GM18519 (cell line): ENCODE results near the gene SEPSECS.
"Not testable (repeated sequence)": the region's sequence is repeated elsewhere in the genome, so short reads cannot be mapped to it uniquely, and the experiment has no call there.

ENCODE experiments used
- ATAC-seq: cut with Tn5 transposase; IDR thresholded peaks from one replicate; pipeline ENCODE4 v1.9.1; 2021; ENCODE audit warnings: mild to moderate bottlenecking, moderate library complexity; ENCODE audit not compliant: unreplicated experiment, low FRiP score

Gene SEPSECS

DNA sequence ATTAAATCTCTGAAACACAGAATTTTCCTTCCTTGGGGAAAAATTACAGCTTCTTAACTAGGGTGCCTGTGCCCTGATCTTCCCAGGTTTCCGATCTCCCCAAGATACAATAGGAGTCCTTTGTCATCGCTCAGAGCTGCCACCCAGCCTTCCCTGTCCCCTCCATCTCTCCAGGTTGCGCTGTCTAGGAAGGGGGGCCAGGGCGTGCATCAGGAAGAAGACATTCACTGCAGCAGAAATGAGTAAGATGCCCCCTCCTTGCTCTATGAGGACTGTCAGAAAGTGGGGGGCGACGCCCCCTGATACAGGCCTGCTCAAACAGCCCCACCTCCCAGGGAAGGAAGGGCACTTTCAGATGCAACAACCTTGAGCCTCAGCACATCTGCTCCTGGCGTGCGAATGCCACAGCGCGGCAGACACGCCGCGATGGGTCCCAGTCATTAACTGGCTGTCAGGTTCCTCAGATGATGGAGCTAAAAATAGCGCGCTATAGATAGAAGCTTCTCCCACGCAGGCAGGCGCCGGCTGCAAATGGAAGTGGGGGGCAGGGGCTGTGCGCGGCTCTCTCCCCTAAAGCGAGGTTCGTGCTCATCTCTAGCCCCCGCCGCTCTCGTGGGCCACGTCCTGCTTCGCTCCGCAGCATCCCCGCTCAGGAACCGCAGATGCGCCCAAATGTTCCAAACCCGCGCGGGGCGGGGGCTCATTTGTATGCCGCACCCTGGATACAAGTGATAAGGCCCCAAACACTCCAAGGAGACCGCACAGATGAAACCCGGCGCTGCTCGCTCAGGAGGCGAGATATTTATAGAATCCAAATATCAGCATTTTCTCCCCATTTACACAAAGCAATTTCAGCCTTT lies 71.9 kb downstream of the SEPSECS start:
- ATAC-seq = peak; percentile 41

DNA sequence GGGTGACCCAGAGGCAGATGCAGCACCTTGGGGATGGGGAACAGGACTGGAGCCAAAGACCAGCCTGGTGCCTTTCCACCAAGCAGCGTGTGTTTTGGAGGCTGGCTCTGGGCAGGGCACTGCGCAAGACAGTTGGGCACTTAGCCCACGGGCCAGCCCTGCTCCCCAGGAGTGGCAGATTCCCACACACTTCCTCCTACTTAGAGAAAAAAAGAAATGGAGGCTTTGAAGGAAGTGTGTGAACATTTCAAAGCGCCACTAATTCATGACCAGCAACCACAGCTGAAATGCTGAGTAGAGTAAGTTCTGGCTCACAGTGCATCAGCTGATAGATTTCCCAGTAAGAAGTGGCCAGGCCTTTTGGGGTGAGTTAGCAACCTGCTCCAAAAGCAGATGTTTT lies 74.6 kb downstream of the SEPSECS start:
- ATAC-seq = no peak

DNA sequence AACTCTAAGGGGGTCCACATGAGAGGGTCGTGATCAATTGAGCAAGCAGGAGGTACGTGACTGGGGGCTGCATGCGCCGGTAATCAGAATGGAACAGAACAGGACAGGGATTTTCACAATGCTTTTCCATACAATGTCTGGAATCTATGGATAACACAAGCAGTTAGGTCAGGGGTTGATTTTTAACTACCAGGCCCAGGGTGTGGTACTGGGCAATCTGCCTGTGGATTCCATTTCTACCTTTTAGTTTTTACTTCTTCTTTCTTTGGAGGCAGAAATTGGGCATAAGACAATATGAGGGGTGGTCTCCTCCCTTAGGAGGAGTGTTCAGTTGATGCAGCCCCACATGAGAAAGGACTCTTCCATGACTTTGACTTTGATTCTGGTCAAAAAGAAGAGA lies 76.8 kb downstream of the SEPSECS start:
- ATAC-seq = not testable (repeated sequence)

DNA sequence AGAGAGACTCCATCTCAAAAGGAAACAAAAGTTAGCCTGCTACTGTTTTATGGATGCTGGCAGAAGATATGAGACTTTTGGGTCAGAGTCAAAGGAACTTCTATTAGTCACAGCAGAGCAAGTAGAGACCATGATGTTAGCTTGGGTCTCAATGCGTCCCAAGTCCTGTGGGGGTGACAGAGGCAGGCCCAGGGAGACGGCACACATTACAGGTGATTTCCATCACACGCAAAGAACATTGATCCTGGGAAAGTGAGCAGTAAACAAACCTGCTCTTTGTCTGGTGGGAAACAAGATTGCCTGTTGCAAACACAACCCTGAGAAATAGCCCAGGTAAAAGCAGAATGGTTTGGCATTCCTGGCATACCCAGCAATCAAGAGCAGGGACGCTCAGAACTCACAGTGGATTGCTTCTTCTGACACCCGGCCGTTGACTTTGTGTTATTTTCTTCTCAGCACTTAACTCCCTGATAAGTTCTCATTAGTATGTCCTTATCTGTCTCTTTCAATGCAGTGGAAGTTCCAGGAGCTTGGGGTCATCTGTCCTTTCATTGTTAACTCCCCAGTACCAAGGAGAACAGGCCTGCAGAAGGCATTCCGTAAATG lies 78.3 kb downstream of the SEPSECS start:
- ATAC-seq = no peak

DNA sequence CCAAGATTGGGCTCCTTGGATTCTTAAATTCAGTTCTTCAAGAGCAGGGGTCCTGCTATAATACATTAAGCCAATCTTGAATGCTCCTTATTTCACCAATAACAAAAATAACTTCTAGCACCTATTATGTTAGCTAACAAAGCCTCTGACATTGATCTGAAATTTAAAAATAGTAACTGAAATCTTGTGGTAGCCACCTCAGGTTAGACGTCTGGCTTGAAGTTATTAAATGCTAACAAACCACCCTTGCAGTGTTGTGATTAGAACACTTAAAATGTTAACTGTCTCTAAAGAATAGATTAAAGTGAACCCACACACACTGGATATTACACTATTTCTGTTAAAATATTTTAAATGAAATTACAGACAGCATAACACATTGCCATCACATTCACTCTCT lies 79.7 kb downstream of the SEPSECS start:
- no peak for ATAC-seq

DNA sequence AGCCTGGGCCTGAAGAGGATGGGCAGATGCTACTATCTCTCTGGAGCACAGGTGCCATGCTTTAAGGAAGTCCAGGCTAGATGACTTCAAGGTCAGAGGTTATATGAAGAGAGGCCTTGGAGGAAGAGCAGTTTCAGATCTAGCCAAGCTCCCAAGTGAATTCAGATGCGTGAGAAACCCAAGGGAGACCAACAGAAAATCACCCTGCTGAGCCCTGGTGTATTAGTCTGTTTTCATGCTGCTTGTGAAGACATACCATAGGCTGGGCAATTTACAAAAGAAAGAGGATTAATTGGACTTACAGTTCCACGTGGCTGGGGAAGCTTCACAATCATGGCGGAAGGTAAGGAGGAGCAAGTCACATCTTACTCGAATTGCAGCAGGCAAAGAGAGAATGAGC lies 81.7 kb downstream of the SEPSECS start:
- ATAC-seq = no peak

DNA sequence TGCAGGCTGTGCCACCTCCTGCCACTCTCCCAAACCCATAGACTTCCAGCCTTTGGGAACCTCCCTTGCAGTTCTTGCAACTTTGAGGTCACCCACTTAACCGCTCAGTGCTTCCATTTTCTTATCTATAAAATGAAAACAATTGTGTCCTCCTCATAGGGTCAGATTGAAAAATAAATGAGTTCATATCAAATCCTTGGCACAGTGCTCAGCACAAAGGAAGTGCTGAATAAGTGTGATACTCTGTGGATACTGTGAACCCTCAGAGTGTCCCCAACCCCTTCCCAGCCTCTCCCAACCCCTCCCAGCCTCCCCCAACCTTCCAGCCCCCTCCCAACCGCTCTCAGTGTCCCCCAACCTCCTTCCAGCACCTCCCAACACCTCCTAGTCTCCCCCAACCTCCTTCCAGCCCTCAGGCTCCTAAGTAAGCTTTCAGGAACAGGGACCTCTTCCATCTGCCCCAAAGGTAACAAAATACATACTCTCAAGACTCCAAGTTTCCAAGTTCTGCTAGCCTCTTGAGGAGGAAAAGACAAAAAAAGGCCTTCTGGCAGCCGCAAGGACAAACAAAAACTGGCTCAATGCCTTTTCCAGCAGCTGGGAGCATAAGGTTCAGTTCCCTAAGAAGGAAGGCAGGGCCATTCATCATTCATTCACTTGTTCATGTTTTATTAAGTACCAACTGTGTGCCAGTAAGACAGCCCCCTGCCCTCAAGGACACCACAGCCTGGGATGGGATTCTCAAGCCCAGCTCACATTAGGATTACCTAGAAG lies 83.4 kb downstream of the SEPSECS start:
- no peak for ATAC-seq

DNA sequence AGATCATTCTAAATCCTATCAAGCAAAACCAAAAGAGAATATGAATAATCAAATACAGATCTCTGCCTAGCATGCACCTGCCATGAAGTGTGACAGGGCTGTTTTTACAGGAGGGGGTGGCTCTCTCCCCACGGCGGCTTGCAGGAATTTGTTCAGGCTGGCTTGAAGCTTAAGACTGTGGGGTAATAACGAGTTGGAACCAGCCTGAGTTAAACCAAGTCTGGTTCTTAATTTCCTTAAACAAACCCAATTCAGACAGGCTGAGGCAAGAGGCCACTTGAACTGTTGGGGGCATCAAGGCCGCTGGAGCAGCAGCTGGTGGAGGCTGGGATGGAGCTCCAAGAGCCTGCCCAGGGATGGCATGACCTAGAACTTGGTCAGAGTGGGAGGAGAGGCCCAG lies 84.4 kb downstream of the SEPSECS start:
- no peak for ATAC-seq

DNA sequence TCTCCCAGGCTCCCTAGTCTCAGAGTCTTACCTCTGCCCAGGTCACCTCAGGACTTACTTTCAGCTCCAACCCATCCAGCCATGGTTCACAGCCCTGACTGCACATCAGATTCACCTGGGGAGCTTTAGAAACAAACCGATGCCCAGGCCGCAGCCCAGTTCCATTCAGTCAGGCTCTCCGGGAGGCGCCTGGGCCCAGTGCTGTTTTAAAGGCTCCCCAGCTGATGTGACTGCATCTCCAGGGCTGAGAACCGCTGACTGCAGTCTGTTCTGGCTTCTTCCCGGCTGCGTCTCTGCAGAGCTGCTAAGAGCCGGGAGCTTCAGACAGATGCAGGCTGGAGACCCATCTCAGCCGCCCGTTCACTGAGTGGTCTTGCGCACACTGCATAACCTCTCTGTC lies 85.1 kb downstream of the SEPSECS start:
- ATAC-seq = no peak

DNA sequence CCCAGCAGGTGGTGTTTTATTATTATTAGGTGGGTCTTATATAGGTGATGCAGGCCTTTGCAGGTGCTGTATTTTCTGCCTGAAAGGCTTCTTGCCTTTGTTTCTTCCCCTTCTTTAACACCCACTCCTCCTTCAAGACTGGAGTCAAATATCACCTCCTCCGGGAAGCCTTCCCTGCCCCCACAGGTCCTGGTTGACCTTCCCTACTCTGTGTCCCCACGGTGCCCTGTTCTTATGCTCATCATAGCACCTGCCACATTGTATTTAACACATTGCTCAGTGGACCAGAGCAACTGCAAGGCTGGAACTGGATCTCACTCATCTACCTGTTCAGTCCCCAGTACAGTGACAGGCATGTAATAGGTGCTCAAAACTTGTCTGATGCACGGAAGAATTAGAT lies 89.7 kb downstream of the SEPSECS start:
- no peak for ATAC-seq
